Upper lobe of left lung (tissue), 4 donors: ENCODE data around the gene CYTL1.

Experiments used
- CTCF ChIP-seq, 6 experiments: fragments of 450-650 bp in 4 of 6; fragments of 200-600 bp in 2 of 6; sonication (generic) in 2 of 6; IDR thresholded peaks; one replicate each; pipeline ENCODE4 v1.5.1; 2016 to 2019; ENCODE audit warnings: antibody characterized with exemption in 6 of 6
- POLR2AphosphoS5 ChIP-seq, 2 donors: sonication (generic); formaldehyde crosslinking; IDR thresholded peaks; one replicate each; pipeline ENCODE4 v1.5.1; 2017; ENCODE audit warnings: antibody characterized with exemption in 2 of 2

- TF ChIP-seq CTCF (IDR thresholded peaks at IDR 0.05) (no peak), POLR2AphosphoS5 (IDR thresholded peaks at IDR 0.05) (no peak)
Observed at GRCh38 chr4:5014007-5014682, 5.1 kb downstream of the CYTL1 start.
